Cerebellar nuclear complex (tissue), 1 donor: Measurements from ENCODE around the gene HRH1.
"Not testable (repeated sequence)": the region's sequence is repeated elsewhere in the genome, so short reads cannot be mapped to it uniquely, and the experiment has no call there.

Experiments used
- DNase-seq, 2 experiments: peaks; one replicate each; lab custom pipeline; 2025; lab: John Stamatoyannopoulos, UW

Gene HRH1, protein sequence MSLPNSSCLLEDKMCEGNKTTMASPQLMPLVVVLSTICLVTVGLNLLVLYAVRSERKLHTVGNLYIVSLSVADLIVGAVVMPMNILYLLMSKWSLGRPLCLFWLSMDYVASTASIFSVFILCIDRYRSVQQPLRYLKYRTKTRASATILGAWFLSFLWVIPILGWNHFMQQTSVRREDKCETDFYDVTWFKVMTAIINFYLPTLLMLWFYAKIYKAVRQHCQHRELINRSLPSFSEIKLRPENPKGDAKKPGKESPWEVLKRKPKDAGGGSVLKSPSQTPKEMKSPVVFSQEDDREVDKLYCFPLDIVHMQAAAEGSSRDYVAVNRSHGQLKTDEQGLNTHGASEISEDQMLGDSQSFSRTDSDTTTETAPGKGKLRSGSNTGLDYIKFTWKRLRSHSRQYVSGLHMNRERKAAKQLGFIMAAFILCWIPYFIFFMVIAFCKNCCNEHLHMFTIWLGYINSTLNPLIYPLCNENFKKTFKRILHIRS

GRCh38 chr3:11154036-11154952, at the start of gene HRH1:
Gene HRH1 (plus strand): TSS chr3:11154493. CDS start chr3:11259038, 104,545 bp downstream.
- DNase-seq: no peak

DNA sequence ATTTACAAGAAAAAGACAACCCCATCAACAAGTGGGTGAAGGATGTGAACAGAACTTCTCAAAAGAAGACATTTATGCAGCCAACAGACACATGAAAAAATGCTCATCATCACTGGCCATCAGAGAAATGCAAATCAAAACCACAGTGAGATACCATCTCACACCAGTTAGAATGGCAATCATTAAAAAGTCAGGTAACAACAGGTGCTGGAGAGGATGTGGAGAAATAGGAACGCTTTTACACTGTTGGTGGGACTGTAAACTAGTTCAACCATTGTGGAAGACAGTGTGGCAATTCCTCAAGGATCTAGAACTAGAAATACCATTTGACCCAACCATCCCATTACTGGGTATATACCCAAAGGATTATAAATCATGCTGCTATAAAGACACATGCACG, 41.0 kb upstream of the HRH1 start:
- not testable (repeated sequence) for DNase-seq

GRCh38 chr3:11115548-11115947, 38.7 kb upstream of the HRH1 start:
- no peak for DNase-seq

- DNase-seq: no peak
Measured at GRCh38 chr3:11116336-11117059, 37.8 kb upstream of the HRH1 start.

- DNase-seq: no peak
Measured at GRCh38 chr3:11117591-11117990, 36.7 kb upstream of the HRH1 start.

DNA sequence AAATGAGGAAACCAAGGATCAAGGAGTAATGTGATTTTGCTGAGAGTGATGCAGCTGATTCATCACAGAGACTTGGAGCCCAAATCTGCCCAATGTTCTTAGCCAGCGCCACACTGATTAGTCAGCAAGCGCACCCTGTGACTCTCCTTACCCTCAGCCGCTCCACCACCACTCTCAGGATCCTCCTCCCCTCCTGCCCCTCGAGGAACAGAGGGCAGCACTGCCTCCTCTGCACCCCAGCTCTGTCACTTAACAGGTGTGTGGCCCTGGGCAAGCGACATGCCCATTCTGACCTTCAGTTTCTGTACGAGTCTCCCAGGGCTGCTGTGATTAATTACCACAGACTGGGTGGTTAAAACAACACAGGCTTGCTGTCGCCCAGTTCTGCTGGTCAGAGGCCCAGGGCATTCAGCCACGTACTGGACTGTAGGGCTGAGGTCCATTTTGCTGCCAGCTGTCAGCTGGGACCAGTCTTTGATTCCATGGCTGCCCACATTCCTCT, 36.1 kb upstream of the HRH1 start:
- no peak for DNase-seq

DNA sequence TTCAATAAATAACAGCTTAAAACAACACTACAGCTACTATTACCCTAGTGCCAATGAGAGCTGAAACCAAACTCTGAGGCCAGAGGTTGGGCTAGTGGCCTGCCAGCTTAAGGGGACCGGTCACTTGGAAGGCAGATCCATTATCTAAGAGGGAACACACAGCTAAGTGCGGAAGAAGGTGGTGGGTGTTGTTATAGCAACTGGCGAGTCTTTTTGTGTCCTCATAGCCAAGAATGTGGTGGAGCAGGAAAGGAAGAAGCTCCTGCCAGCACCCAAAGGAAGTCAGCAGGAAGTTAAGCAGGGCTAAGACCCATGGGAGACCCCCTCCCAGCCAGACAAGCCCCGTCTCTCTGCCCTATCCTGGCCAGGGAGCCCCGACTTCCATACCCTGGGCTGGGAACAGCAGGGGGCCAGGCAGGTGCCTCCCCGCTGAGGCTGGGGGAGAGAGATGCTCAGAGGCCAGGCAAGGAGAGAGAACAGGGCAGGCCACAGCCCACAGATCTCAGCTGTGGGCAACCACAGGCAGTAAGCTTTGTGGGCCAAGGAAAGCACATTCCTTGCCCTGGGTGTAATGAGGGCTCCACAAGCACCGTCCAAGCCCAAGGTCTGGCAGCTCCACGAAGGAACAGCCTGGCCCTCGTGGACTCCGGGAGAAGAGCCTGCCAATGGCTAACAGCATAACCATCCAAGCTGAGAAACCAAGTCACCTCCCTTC, 34.0 kb upstream of the HRH1 start:
- DNase-seq: no peak

DNA sequence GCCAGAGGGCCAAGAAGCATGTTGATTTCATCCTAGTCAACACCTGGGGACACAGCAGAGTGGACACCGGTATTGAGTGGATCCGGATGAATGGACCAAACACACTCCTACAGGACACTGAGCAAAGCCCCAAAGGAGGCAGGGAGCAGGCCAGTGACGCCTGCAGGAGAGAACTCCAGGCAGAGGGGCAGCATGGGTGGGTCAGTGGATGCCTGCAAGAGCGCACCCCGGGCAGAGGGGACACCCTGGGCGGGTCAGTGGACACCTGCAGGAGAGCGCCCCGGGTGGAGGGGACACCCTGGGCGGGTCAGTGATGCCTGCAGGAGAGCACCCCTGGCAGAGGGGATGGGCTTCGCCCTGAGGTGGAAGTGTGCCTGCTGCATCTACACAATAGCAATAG, 27.6 kb upstream of the HRH1 start:
- DNase-seq: no peak

GRCh38 chr3:11128682-11129632, 25.3 kb upstream of the HRH1 start:
- DNase-seq: no peak

- no peak for DNase-seq
Measured at GRCh38 chr3:11130385-11130784, 23.9 kb upstream of the HRH1 start.

DNA sequence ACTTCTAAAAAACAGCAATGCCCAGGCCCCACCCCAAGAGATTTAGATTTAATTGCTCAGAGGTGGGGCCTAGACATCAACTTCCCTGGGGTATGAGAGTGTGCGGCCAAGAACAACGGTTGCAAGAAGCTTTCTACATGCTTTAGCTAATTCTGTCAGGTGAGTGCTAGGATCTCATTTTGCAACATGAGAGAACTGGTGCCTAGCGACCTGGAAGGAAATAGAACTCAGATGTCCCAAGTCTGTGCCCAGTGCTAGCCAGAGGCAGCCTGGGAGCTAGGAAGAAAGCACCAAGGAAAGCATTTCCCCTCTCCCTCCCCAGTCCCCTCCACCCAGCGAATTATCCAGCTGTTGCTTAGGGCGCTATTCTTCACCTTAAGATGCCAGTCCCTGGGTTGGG, 22.9 kb upstream of the HRH1 start:
- DNase-seq: no peak

- DNase-seq: not testable (repeated sequence)
Measured at GRCh38 chr3:11131886-11132285, 22.4 kb upstream of the HRH1 start.

GRCh38 chr3:11132861-11133260, 21.4 kb upstream of the HRH1 start:
- no peak for DNase-seq

DNA sequence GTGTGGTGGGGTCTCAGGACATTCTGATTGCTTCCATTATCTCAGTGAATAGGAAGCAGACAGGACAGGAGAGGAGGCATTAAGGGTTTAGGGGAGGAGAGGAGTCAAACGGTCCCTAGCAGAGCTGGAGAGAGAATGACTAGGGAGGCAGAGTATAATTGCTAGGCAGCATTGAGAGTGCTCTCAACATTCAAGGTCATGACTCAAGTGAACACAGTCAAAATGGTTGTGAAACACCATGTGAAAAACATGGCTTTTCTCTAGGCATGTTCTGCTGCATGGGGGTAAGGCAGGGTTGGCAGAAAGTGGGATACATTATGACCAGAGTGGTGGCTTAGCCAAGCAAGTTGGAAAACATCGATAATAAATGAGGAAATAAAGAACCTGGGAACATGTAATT, 19.5 kb upstream of the HRH1 start:
- DNase-seq: no peak

- no peak for DNase-seq
Measured at GRCh38 chr3:11136116-11136515, 18.2 kb upstream of the HRH1 start.

DNA sequence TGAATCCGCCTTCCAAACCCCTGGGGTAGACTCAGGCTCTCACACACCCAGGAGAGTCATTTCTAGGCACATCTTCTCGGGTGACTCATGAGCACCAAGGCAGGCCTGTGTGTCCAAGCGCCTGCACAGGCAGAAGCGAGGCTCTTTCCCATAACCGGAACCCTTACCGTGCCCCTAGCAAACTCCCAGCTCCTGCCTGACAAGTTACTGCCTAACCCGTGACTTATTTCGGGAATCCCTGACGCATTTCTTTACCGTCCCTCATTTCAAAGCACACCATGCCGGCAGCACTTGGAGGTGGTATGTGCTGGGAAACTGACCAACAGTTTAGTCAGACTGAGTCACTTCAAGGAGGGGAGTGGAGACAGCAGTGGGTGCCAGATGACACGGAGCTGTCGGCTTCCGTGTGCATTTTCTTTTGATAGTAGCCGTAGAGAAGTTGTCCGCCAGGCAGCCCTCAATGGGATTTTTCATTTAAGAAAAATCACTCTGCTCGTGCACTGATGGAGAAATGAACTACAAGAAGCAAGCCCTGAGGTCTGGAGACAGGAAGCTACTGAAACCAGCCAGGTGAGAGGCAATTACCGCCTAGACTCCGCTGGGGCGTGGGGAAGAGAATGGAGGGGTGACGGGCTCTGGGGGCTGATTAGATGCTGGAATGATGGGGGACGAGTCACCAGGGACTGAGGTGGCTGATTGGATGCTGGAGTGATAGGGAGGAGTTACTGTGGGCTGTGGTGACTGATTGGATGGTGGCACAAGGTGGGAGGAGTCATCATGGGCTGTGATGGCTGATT, 17.3 kb upstream of the HRH1 start:
- DNase-seq: no peak

- no peak for DNase-seq
Measured at GRCh38 chr3:11137627-11137959, 16.7 kb upstream of the HRH1 start.

DNA sequence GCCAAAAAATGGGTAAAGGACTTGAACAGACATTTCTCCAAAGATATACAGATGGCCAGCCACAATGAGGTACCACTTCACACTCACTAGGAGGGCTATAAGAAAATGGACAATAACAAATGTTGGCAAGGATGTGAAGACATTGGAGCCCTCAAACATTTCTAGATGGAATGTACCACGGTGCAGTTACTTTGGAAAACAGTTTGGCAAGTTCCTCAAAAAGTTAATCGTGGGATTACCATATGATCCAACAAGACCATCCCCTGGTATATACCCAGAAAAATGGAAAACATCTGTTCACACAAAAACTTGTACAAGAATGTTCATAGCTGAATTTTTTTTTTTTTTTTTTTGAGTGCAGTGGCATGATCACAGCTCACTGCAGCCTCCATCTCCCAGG, 15.9 kb upstream of the HRH1 start:
- no peak for DNase-seq

DNA sequence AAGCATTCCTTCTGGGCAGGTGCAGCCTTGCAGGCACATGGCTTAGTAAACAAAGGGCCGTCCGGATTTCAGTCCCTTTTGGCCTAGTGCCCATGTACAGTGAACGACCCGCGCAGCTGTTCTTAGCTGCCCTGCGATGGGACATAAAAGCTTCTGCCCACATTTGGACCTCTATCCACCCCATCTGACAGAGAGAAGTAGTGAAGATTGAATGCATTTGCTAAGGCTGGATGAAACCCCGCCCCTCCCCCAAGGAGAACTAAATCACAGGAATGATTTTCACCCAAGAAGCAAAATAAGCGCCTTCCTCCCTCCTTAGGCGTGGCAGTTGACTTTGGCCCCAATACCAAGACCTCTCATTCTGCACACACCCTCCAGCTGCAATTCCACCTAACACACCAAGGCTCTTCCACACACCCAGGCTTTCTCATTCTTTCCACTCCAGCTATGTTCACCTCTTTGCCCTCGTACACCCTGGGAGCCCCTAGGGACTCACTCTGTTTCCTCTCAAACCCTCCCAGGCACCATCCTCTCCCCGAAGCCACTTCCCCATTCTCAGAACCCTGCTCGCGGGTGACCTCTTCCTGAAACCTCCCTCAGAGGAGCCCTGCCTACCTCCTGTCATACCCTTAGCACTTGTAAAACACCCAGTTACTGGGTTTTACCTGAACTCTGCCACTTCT, 14.1 kb upstream of the HRH1 start:
- DNase-seq: no peak
